ENCODE results near the gene SORCS3.

DNA sequence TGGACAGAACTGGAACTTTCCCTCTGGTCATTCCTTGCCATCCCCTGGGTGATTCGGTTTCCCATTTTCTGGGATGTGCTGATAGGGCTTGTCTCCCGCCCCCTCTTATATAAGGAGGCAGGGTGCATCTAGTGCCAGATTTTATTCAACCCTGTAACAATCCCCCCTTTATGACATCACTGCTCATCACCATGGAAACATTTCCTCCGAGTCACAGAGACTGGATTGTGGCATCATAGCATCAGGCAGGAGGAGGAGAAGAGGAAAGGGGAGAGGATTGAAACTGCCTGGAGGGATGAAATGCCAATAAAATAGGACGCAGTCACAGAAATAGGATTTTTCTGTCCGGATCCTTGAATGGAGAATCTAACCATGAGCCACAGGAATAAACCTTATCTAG, 25.0 kb downstream of the SORCS3 start:
- no peak for TF ChIP-seq CTCF (IDR thresholded peaks at IDR 0.05)
- TF ChIP-seq POLR2A (IDR thresholded peaks at IDR 0.05) = no peak
